SK-N-SH treated with all-trans-retinoic acid at 6 μM for 48 hours (cell line): ENCODE results near the gene ADCY9.

Source experiments
- ATAC-seq: fragments of 200-7000 bp; cut with Tn5 transposase; 3 replicates; pipeline ENCODE4 v1.9.1; 2020; ENCODE audit warnings: mild to moderate bottlenecking, moderate library complexity
- ARNTL ChIP-seq: fragments of 450-650 bp; formaldehyde crosslinking; IDR thresholded peaks from 2 replicates; pipeline ENCODE4 v1.5.0; 2020; ENCODE audit warnings: low read depth, mild to moderate bottlenecking, moderate library complexity, borderline replicate concordance
- BACH2 ChIP-seq: fragments of 250-450 bp; sonication (Bioruptor Pico); IDR thresholded peaks from 2 replicates; pipeline ENCODE4 v1.9.0; 2021; ENCODE audit warnings: mild to moderate bottlenecking, borderline replicate concordance
- CREB5 ChIP-seq: fragments of 250-450 bp; sonication (Bioruptor Pico); IDR thresholded peaks from 2 replicates; pipeline ENCODE4 v1.5.1; 2020; ENCODE audit warnings: low read depth, mild to moderate bottlenecking, moderate library complexity
- CSDC2 ChIP-seq: fragments of 250-450 bp; sonication (Bioruptor Pico); IDR thresholded peaks from 2 replicates; pipeline ENCODE4 v1.5.0; 2020; ENCODE audit warnings: mild to moderate bottlenecking, moderate library complexity
- CSRNP3 ChIP-seq: fragments of 250-450 bp; sonication (Bioruptor Pico); IDR thresholded peaks from 2 replicates; pipeline ENCODE4 v1.5.1; 2021; ENCODE audit warnings: mild to moderate bottlenecking, moderate library complexity
- GLIS3 ChIP-seq: fragments of 250-450 bp; sonication (Bioruptor Pico); IDR thresholded peaks from 2 replicates; pipeline ENCODE4 v1.5.0; 2020; ENCODE audit warnings: mild to moderate bottlenecking, moderate library complexity
- ISL1 ChIP-seq: fragments of 250-450 bp; sonication (Bioruptor Pico); IDR thresholded peaks from 2 replicates; pipeline ENCODE4 v2.1.2; 2022; ENCODE audit warnings: mild to moderate bottlenecking, moderate library complexity
- OSR1 ChIP-seq: fragments of 250-450 bp; sonication (Bioruptor Pico); IDR thresholded peaks from 2 replicates; pipeline ENCODE4 v1.8.0; 2022; ENCODE audit warnings: moderate library complexity, mild to moderate bottlenecking, inconsistent platforms
- PATZ1 ChIP-seq: fragments of 250-450 bp; sonication (Bioruptor Pico); IDR thresholded peaks from 2 replicates; pipeline ENCODE4 v1.8.0; 2020; ENCODE audit warnings: mild to moderate bottlenecking, moderate library complexity, borderline replicate concordance
- POU6F1 ChIP-seq: fragments of 250-450 bp; sonication (Bioruptor Pico); IDR thresholded peaks from 2 replicates; pipeline ENCODE4 v1.8.0; 2021; ENCODE audit warnings: low read depth, mild to moderate bottlenecking, moderate library complexity, borderline replicate concordance
- PPARA ChIP-seq: fragments of 250-450 bp; sonication (Bioruptor Pico); IDR thresholded peaks from 2 replicates; pipeline ENCODE4 v1.5.0; 2020; ENCODE audit warnings: mild to moderate bottlenecking, borderline replicate concordance
- RARB ChIP-seq: fragments of 250-450 bp; sonication (Bioruptor Pico); IDR thresholded peaks from 2 replicates; pipeline ENCODE4 v1.8.0; 2021; ENCODE audit warnings: mild to moderate bottlenecking, moderate library complexity
- SNAI2 ChIP-seq: fragments of 250-450 bp; sonication (Bioruptor Pico); IDR thresholded peaks from 2 replicates; pipeline ENCODE4 v1.5.0; 2020; ENCODE audit warnings: mild to moderate bottlenecking, moderate library complexity
- TCF4 ChIP-seq: fragments of 250-450 bp; sonication (Bioruptor Pico); IDR thresholded peaks from 2 replicates; pipeline ENCODE4 v1.8.0; 2021; ENCODE audit warnings: mild to moderate bottlenecking, moderate library complexity, borderline replicate concordance
- TOX ChIP-seq: fragments of 250-450 bp; sonication (Bioruptor Pico); IDR thresholded peaks from 2 replicates; pipeline ENCODE4 v1.8.0; 2021; ENCODE audit warnings: mild to moderate bottlenecking, moderate library complexity, borderline replicate concordance
- TSHZ2 ChIP-seq: fragments of 250-450 bp; sonication (Bioruptor Pico); IDR thresholded peaks from 2 replicates; pipeline ENCODE4 v1.5.0; 2020; ENCODE audit warnings: mild to moderate bottlenecking, moderate library complexity
- ZC3H10 ChIP-seq: fragments of 250-450 bp; sonication (Bioruptor Pico); IDR thresholded peaks from 2 replicates; pipeline ENCODE4 v1.5.1; 2021; ENCODE audit warnings: mild to moderate bottlenecking, moderate library complexity
- ZFP3 ChIP-seq: fragments of 250-450 bp; sonication (Bioruptor Pico); IDR thresholded peaks from 2 replicates; pipeline ENCODE4 v1.5.0; 2020; ENCODE audit warnings: mild to moderate bottlenecking, moderate library complexity
- ZFP30 ChIP-seq: fragments of 450-650 bp; formaldehyde crosslinking; IDR thresholded peaks from 2 replicates; pipeline ENCODE4 v1.5.0; 2022; ENCODE audit warnings: mild to moderate bottlenecking, moderate library complexity
- ZNF70 ChIP-seq: fragments of 450-650 bp; formaldehyde crosslinking; IDR thresholded peaks from 2 replicates; pipeline ENCODE4 v1.5.0; 2020; ENCODE audit warnings: mild to moderate bottlenecking, moderate library complexity
- ZNF8 ChIP-seq: fragments of 450-650 bp; formaldehyde crosslinking; IDR thresholded peaks from 2 replicates; pipeline ENCODE4 v1.5.0; 2020; ENCODE audit warnings: mild to moderate bottlenecking, moderate library complexity

Gene ADCY9

GRCh38 chr16:4106516-4106915 lies 9.7 kb downstream of the ADCY9 start:
- ATAC-seq = no peak
- TF ChIP-seq POU6F1 = no peak

- ATAC-seq = no peak
- TF ChIP-seq GLIS3 (CRISPR knock-in tag) (no peak), TOX (CRISPR knock-in tag) (no peak), CSRNP3 (CRISPR knock-in tag) (no peak), ZNF8 (no peak), CSDC2 (CRISPR knock-in tag) (no peak), OSR1 (CRISPR knock-in tag) (no peak), TCF4 (CRISPR knock-in tag) (no peak), ARNTL (CRISPR knock-in tag) (no peak), SNAI2 (no peak), PPARA (CRISPR knock-in tag) (no peak), ZFP30 (CRISPR knock-in tag) (no peak), ZC3H10 (no peak), ZNF70 (CRISPR knock-in tag) (no peak), TSHZ2 (CRISPR knock-in tag) (no peak), ZFP3 (no peak), BACH2 (CRISPR knock-in tag) (no peak)
These were observed 10.4 kb downstream of the ADCY9 start for GRCh38 chr16:4105848-4106247.

- no peak for ATAC-seq
- TF ChIP-seq OSR1 (CRISPR knock-in tag) (no peak), ZC3H10 (no peak), CSDC2 (CRISPR knock-in tag) (no peak), ZFP30 (CRISPR knock-in tag) (no peak), BACH2 (CRISPR knock-in tag) (no peak), CREB5 (CRISPR knock-in tag) (no peak), ZFP3 (no peak), TSHZ2 (CRISPR knock-in tag) (no peak), ISL1 (CRISPR knock-in tag) (no peak), TCF4 (CRISPR knock-in tag) (no peak), ARNTL (CRISPR knock-in tag) (no peak), ZNF8 (no peak), GLIS3 (CRISPR knock-in tag) (no peak), RARB (no peak), PPARA (CRISPR knock-in tag) (no peak), POU6F1 (no peak), CSRNP3 (CRISPR knock-in tag) (no peak), PATZ1 (no peak)
These were observed 12.5 kb downstream of the ADCY9 start for GRCh38 chr16:4103745-4104144.
